Brain microvascular endothelial cell (primary cell): ENCODE measurements around the gene AK2.
A peak's percentile ranks its signal among the peaks of the same experiment; 100 is the strongest.

Source experiments
- DNase-seq: peaks from one replicate; pipeline ENCODE4 v3.0.0-alpha.2; 2020
- H3K27ac ChIP-seq: fragments of 250-450 bp; sonication (Bioruptor Pico); 2 replicates; pipeline ENCODE4 v1.5.1; 2020; ENCODE audit warnings: mild to moderate bottlenecking, moderate library complexity
- H3K27me3 ChIP-seq: fragments of 250-450 bp; sonication (Bioruptor Pico); replicated peaks from 2 replicates; pipeline ENCODE4 v1.5.1; 2020; ENCODE audit warnings: mild to moderate bottlenecking
- H3K36me3 ChIP-seq: fragments of 250-450 bp; sonication (Bioruptor Pico); replicated peaks from 2 replicates; pipeline ENCODE4 v1.5.1; 2020; ENCODE audit warnings: mild to moderate bottlenecking
- H3K4me3 ChIP-seq: 2 replicates; pipeline ENCODE4 v1.5.1; 2011; ENCODE audit warnings: low read depth, mild to moderate bottlenecking, control low read depth, low read length, moderate library complexity
- in situ Hi-C: cut with HindIII; loops from 2 replicates; pipeline ENCODE4 v1.10.0; 2017; ENCODE audit warnings: low sequenced_read_pairs, low pct_ligation_motif_present
- TF ChIP-seq, protein P1 (sequence below): IDR thresholded peaks from 2 replicates; pipeline ENCODE4 v1.5.1; 2011; ENCODE audit warnings: low read depth, mild to moderate bottlenecking, moderate library complexity, low read length, control low read depth, inconsistent platforms; ENCODE audit errors: missing control alignments

Gene AK2

DNA sequence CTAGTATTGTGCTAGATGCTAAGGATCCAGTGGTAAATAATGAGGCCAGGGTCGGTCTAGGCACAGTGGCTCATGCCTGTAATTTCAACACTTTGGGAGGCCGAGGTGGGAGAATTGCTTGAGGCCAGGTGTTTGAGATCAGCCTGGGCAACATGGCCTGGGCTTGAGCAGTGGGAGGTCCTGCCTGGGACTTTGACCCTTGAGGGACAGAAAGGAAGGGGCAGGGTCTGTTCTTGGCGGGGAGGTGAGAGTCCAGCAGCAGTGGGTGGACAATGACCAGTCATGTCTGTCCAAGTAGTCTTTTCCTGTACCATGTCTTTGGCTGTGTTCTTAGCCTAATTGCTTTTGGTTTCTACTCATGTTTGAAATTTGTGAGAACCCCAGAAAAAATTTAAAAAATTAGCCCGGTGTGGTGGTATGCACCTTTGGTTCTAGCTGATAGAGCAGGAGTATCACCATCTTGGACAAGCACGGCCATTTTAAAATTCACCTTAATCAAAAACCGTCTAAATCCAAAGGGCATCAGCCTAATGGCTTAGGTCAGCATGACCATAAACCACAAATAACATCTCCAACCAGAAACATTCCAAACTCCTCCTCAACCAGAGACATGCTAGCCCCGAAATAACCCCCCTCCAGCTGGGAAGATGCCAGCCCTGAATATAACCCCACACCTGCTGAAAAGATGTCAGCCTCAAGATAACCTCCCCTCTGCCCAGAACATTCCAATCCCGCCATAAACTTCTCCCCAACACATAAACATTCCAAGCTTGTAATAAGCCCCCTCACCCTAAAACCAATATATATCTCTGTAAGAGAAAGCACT is 6.8 kb upstream of the AK2 start:
- H3K36me3 ChIP-seq, result no peaks in the 10 kb centered on the region
- H3K4me3 ChIP-seq, result no peak overlapping the region
- H3K27me3 ChIP-seq, result no peaks in the 10 kb centered on the region
- no peak overlapping the region for H3K27ac ChIP-seq
- in situ Hi-C loops, result no loop called here
- TF ChIP-seq, protein P1, sequence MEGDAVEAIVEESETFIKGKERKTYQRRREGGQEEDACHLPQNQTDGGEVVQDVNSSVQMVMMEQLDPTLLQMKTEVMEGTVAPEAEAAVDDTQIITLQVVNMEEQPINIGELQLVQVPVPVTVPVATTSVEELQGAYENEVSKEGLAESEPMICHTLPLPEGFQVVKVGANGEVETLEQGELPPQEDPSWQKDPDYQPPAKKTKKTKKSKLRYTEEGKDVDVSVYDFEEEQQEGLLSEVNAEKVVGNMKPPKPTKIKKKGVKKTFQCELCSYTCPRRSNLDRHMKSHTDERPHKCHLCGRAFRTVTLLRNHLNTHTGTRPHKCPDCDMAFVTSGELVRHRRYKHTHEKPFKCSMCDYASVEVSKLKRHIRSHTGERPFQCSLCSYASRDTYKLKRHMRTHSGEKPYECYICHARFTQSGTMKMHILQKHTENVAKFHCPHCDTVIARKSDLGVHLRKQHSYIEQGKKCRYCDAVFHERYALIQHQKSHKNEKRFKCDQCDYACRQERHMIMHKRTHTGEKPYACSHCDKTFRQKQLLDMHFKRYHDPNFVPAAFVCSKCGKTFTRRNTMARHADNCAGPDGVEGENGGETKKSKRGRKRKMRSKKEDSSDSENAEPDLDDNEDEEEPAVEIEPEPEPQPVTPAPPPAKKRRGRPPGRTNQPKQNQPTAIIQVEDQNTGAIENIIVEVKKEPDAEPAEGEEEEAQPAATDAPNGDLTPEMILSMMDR, result no peak
- DNase-seq, result no peak

DNA sequence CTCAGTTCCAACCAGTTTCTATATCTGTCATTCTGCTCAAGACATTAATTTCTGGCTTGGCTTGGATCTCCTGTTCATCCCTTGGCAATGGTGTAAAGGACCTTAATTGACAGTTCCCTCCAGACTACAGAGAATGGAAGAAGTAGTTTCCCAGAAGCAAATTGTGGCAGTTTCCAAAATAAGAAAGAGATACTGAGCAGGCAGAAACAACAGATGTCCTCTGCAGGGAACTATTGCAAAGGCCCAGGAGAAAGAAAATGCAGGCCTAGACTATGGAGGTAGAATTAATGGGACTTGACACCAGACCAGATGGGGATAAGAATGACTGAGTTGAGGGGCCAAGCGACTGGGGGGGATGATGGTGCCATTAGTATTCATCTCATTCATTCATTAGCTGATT is 6.1 kb upstream of the AK2 start:
- in situ Hi-C loops, result no loop called here
- TF ChIP-seq, protein P1, result no peak
- no peak for DNase-seq
- no peak overlapping the region for H3K27ac ChIP-seq
- H3K36me3 ChIP-seq, result no peaks in the 10 kb centered on the region
- no peaks in the 10 kb centered on the region for H3K27me3 ChIP-seq
- H3K4me3 ChIP-seq, result no peak overlapping the region

DNA sequence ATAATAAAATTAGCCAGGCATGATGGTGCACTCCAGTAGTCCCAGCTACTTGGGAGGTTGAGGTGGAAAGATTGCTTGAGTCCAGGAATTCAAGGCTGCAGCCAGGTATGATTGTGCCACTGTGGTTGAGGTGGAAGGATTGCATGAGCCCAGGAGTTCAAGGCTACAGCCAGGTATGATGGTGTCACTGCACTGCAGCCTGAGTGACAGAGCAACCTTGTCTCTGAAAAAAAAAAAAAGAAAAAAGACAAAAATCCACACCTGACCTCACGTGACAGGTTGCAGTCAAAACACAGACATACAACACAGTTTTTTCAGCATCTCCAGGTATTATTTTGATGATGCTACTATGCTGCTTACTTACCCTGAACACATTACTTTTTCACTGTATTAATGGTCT is 4.3 kb upstream of the AK2 start:
- Histone ChIP-seq H3K27ac (no peak overlapping the region), H3K36me3 (no peaks in the 10 kb centered on the region), H3K27me3 (no peaks in the 10 kb centered on the region), H3K4me3 (no peak overlapping the region)
- TF ChIP-seq, protein P1, result no peak
- DNase-seq, result no peak
- in situ Hi-C loops, result no loop called here

DNA sequence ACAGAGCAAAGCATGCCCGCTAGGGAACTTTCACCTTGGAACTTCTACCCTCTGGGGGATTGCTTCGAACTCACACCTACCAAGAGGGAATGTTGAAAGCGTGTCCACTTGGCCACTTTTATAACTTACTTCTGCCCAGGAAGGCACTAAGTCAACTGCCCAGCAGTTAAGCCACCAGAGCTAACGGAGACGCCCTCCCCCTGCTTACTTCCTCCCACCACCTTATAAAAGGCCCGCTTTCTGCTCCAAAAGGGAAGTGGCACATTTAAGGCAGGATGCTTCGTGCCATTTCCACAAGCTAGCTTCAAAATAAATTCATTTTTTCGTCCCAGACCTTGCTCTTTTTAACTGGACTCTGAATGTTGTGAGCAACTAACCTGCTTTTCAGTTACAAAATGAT is 3.2 kb upstream of the AK2 start:
- H3K4me3 ChIP-seq, result no peak overlapping the region
- in situ Hi-C loops, result no loop called here
- TF ChIP-seq, protein P1, result no peak
- DNase-seq, result no peak
- H3K27ac ChIP-seq, result no peak overlapping the region
- no peaks in the 10 kb centered on the region for H3K36me3 ChIP-seq
- no peaks in the 10 kb centered on the region for H3K27me3 ChIP-seq

DNA sequence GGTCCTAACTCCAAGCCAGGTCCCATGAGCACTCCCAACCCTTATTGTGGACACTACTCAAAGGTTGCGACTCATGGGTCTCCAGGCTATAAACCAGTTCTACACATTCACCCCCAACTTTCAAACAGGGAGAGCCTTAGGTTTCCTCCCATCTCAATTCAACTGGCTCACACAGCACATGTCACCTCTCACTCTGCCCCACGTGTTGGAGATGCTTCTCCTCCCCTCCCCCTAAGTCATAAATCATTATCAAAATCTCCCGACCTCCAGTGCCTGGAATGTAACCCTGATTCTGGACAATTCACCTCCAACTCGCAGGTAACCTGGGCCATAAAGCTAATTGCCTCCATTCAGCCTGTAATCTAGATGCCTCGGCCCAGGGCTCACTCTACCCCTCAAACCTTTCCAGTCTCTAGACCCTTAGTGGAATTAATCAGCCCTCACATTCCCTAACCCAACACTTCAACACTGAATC is 595 bp downstream of the AK2 start:
- Histone ChIP-seq H3K36me3 (no peaks in the 10 kb centered on the region), H3K27me3 (no peaks in the 10 kb centered on the region), H3K4me3 (peak overlapping the region; percentile 89), H3K27ac (peak overlapping the region; percentile 90)
- TF ChIP-seq, protein P1, result no peak
- DNase-seq, result no peak
- in situ Hi-C loops, result no loop called here
